GM19397 (cell line): ENCODE results near the gene CD300H.

Experiments
- ATAC-seq: cut with Tn5 transposase; IDR thresholded peaks from one replicate; pipeline ENCODE4 v1.9.1; 2021; ENCODE audit warnings: mild to moderate bottlenecking, moderate library complexity; ENCODE audit not compliant: unreplicated experiment

CD300H gene

DNA sequence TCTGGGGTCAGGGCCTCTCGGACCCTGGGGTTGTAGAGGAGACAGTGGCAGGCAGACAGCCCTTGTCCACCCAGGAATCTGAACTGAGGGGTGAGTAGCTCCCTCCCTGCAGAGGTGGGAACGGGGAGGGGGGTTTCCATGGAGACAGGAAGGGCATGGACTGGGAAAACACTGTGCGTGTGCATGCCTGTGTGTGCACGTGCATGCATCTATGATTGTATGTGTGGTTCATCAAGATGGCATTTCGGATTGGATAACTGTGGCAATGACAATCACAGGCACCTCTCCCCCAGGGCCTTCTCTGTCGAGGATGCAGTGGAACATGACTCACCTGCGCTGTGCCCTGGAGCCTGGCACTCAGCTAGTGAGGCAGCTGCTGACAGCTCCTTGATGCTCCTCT is 15.3 kb downstream of the CD300H start:
- ATAC-seq = no peak

DNA sequence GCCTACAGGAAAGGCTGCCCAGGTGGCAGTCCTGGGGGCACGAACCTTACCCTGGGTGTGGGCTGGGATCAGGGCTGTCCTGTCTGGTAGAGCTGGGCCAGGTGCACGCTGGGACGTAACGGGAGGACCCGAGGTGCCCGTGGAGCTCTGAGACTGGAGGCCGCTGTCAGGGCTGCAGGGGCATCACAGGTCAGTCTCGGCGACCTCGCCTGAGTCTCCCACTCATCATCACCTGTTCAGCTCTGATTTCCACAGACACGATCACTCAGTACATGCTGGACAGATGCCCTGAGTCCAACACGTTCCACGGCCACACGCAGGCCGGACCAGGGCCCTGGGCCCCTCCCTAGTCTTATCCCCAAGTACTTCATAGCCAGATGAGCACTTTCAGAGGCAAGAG is 16.7 kb downstream of the CD300H start:
- ATAC-seq = no peak

DNA sequence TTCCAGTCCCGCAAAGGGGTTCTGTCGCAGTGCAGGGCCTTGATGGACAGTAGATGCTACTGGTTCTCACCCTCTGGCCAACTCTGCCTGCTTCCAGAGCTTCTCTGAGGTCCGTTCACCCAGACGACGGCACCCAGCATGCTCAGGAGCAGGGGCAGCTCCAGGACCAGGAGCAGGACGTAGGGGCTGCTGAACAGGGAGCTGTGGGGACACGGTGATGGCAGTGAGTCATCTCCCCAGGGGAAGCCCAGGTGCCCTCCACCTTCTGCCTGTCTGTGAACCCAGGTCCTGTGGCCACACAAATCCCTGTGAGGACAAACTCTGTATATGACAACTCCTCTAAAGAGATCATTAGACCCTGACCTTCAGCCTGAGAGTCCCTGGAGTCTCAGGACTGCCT is 18.0 kb downstream of the CD300H start:
- no peak for ATAC-seq

DNA sequence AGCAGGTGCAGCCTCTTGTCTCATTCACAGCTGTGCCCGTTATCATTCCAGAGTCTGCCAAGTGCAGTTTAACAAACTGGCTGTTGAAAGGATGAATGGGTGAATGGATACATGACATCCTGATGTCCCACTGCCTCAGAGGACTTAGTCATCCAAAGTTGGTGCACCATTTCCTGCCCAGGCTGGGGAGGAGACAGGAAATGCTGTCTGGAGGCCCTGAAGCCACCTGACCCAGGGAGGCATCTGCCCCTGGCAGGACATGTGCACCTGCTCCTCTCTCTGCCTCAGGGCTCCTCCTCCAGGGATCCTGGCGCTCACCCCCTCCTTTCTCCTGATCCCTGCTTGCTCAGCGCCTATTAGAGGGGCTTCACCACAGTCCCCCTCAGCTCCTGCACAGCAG is 19.6 kb downstream of the CD300H start:
- no peak for ATAC-seq

DNA sequence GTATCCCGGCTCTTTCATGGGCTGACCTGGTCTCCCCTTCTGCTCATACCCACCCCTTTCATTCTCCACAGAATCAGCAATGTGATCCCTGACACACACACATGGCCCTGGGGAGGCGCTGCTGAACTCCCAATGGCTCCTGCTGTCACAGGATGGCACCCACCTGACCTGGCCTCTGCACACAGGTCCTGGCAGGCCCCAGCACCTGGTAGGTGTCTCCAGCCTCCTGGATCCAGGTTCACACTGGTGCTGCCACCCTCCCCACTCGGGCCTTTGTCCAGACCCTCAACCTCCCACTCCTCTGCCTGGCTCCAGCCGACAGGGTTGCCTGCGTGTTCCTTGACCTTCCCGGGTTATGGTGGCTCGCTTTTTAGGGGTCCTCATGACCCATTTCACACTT is 20.0 kb downstream of the CD300H start:
- ATAC-seq = no peak

DNA sequence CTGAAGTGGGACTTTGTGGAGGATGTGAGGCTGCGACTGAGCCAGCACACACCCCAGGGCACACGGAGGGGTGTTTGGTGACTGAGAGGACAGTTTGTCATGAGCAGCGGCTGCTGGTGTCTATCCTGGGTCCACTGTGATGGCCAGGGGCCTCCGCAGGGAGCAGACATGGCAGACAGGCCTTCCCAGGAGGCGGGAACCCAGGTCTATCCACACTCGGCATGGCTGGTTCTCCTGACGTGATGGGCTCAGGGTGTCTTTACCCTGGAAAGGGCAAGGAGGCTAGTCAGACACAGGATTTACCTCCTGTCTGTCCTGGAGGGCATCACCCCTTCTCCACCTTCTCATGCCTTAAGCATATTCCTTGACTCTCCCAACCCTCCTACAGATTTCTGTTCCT is 20.7 kb downstream of the CD300H start:
- no peak for ATAC-seq

DNA sequence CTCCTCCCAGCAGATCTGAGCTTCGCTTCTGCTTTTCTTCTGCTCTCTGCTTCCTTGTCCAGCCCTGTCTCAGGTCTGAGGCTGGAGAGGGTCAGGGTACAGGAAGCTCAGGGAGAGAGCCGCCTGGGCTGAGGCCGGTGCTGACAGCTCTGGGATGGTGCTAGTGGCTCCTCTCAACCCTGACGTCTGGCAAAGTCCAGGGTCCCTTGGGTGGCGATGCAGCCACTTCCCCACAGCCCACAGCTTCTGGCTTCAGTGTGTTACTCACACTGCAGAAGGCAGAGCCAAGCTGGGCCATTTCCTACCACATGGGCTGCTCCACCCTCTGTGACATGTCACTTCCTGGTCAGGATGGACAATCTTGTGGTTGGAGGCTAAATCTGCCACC is 21.5 kb downstream of the CD300H start, which contains the start of gene CD300C:
CD300C (minus strand) TSS at position 273 of the 388 bp plus-strand sequence. CDS start 333 bp downstream, outside the sequence.
- ATAC-seq = no peak

DNA sequence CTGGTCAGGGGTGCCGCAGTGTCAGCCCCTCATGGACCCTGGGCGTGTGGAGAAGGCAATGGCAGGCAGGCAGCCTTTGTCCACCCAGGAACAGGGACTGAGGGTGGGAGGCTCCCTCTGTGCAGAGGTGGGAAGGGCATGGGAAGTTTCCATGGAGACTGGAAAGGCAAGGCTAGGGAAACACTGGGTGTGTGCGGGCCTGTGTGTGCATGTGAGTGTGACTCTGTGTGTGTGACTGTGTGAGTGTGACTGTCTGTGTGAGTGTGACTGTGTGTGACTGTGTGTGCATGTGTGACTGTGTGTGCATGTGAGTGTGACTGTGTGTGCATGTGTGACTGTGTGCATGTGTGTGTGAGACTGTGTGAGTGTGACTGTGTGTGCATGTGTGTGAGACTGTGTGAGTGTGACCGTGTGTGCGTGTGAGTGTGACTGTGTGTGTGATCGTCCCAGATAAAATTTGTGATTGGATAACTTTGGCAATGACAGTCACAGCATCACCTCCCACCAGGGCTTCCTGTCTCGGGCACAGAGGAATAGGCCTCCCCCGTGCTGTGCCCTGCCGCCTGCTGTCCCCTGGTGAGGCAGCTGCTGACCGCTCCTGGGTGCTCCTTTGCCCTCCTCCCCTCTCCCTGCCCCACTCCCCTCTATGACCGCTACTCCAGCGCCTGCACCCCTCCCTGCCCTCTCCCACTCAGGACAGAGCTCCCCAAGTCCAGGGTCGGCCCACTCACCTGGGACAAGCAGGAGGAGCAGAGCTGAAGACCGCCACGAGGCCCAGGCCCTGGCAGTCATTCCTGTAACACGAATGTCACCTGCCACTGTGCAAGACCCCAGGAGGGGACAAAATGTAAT is 22.1 kb downstream of the CD300H start:
- ATAC-seq = no peak

DNA sequence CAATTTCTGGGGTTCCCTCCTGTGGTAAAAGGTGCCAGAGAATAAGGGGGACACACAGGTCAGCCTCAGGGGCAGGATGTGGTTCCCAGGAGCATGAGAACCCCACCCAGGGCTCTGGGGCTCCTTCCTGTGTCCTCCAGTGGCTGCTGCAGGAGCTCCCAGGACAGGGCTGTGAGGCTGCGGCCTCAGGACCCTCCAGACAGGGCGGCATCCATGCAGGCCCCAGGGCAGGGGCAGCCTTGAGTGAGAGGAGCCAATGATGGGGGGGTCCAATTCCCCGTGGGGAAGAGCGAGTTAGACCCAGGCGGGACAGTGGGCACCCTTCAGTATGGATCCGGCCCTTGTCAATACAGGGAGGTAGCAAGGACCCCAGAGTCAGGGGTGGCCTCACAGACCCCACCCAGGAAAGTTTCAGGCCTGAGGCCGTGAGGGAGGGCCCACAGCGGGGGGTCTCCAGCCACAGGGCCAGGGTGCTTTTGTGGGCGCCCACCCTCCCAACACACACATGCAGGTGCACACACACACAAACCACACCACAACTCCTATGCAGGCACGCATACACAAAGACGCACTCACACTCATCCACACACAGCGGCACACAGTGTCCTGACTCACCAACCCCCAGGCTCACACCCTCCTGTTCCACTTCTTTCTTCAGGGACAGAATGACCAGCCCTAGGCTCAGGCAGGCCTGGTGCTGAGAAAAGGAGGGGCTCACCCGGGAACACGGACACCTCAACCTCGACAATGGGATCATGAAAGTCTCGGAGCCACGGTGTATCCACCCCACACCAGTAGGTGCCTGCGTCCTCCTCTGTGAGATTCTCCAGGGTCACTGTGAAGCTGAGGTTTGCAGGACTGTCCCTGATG is 23.2 kb downstream of the CD300H start:
- no peak for ATAC-seq

DNA sequence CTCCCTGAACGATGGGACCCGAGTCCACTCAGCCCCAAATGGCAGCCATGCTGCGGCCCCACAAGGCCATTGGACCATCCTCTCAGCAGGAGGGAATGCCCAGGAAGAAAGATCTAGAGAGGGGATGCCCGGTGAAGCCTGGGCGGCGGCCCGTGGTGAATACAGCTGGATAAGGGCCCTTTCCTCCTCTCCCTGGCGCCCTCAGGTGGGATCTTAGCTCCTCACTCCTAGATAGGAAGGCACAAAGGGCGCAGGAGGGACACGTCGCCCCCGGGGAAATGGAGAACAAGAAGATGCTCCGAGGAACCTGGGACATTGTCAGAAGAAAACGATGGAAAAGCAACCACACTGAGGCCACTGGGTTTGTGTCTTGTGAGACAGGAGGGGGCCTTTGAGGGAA is 23.9 kb downstream of the CD300H start:
- no peak for ATAC-seq

DNA sequence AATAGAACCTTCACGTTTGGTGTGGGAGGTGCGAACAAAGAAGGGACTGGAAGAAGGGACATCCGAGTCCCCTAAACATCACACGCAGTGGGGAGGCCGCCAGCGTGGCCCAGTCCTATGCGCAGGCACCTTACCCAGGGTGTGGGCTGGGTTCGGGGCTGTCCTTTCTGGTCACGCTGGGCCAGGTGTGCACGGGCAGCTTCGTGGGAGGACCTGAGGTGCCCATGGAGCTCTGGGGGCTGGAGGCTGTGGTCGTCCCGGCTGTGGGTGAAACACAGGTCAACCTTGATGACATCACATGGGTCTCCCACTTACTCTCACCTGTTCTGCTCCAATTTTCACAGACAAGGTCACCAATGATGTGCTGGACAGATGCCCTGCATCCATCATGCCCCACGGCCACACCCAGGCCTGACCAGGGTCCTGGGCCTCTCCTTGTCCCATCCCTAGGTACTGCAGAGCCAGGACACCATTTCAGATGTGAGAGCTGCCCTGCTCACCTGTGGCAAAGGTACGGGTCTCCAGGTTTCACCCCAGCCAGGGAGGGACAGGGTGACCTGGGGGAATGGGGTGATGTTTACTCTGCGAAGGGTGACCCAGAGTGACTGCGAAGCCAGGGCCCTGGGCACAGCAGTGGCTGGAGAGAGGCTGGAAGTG is 24.5 kb downstream of the CD300H start:
- no peak for ATAC-seq

DNA sequence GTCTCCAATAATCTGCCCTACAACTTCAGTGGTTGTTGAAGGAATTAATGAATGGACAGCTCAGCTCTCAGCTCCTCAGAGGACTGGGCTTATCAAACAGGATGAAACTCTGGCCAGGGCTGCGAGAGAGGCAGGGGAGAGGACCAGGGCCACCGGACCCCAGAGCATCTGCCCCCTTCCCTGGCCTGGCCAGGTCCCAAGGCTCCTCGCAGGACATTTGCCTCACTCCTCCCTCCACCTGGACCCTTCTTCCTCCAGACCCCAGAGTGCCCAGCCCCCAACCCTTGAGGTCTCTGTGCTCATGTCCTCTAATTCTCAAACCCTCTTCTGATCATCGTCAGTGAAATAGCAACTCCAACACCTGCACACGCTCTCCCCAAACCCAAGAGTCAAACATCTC is 25.1 kb downstream of the CD300H start:
- ATAC-seq = no peak

DNA sequence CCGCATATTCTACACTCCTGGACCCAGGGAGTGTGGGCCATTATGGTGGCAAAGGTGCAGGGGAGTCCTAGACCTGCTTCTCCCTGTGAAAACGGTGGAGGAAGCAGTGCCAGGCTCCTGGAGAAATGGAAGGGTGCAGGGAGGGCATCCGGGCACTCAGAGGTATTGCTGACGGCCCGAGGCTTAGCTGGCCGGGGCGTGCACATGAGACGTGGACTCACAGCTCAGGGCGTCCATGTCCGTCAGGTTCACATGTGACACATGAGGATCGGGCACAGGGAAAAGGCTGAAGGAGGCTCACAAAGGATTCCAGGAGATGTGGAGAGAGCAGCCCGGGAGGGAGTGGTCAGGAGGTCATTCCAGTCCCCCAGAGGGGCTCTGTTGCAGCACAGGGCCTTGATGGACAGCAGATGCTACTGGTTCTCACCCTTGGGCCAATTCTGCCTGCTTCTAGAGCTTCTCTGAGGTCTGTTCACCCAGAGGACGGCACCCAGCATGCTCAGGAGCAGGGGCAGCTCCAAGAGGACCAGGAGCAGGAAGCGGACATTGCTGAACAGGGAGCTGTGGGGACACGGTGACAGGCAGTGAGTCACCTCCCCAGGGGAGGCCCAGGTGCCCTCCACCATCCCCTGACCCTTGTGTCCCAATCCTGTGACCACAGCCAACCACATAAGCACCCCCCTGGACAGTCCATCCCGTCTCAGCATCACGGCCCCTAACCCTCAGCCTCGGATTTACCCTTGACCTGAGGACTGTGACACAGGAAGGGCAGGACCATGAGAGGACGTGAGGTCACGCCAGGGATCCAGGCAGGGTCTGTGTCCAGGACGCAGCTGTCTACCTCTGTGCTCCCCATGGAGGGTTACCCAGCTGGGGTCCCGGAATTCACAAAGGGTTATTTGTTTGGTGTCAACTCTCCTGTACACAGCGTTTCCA is 25.9 kb downstream of the CD300H start:
- no peak for ATAC-seq

DNA sequence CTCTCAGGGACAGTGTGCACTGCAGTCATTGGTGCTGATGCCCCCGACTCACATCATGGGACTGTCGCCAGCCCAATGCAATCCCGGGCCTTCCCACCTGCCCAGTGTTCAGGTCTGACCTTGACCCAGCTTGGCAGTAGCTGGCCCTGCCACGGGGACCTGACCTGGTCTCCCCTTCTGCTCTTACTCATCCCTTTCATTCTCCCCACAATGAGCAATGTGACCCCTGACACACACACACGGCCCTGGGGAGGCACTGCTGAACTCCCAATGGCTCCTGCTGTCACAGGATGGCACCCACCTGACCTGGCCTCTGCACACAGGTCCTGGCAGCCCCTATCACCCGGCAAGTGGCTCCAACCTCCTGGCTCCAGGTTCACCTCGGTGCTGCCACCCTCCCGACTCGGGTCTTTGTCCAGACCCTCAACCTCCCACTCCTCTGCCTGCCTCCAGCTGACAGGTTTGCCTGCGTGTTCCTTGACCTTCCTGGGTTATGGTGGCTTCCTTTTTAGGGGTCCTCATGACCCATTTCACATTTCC is 28.0 kb downstream of the CD300H start:
- no peak for ATAC-seq

DNA sequence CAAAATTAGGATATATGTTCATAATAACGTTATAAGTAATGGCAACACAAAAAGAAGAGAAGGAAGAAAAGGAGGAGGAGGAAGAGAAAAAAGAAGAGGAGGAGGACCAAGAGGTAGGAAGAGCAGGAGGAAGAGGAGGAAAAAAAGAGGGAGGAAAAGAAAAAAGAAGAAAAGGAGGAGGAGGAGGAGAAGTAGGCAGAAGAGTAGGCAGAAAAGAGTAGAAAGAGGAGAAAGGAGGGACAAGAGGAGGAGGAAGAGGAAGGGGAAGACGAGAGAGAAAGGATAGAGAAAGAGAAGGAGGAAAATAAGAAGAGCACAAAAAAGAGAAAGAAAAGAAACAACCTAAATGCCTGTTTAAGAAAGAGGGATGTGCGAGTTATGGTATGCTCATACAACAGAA is 30.4 kb downstream of the CD300H start:
- no peak for ATAC-seq

DNA sequence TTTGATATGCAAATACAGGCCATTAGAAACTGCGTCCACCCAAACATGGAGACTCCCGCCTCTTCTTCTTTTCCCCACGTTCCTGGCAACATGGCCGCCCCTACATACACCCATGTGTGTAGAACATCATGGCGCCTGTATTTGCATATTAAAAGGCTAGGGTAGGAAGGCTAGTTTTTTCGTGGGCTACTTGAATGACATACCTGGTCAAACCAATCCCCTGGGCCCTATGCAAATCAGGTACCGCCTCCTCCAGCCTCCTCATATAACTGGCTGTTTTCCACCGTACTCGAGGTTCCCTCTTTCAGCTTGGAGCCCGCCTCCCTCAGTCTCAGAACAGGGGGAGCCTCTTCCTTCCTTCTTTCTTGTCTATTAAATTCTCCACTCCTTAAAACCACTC is 35.2 kb downstream of the CD300H start:
- ATAC-seq = no peak

DNA sequence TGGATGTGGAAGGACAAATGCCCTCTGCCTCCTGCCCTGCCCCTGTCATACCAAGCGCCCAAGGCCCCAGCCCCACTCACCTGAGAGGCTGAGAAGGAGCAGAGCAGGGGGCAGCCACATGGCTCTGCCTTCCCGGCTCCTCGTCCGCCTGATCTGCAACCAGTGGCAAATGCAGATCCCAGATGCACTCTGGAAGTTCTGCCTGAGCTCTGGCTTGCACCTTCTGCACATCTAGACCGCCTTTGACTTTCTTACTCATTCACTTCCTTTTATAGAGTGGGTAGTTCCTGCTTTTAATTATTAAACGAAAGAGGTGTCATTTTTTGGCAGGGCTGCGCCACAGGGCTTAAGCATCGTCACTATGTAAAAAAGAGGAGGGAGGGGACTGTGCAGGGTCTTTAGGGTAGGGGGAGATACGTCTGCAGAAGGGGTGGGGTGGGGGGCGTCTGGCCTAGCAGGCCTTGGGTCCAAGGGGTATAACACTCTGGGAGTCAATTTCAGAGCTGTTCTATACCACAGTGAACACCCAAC is 36.0 kb downstream of the CD300H start, which contains the start of gene CD300LB:
CD300LB (minus strand) TSS at position 245 of the 531 bp plus-strand sequence; CDS start at position 120, 125 bp downstream.
- ATAC-seq = no peak

DNA sequence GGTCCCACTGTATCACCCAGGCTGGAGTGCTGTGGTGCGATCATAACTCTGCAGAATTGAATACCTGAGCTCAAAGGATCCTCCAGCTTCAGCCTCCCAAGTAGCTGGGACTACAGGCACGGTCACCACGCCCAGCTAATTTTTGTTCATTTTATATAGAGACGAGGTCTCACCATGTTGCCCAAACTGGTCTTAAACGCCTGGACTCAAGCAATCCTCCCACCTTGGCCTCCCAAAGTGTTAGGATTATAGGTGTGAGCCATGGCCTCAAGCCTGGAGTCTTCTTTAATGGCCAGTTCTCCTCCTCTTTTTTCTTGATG is 36.5 kb downstream of the CD300H start:
- no peak for ATAC-seq

DNA sequence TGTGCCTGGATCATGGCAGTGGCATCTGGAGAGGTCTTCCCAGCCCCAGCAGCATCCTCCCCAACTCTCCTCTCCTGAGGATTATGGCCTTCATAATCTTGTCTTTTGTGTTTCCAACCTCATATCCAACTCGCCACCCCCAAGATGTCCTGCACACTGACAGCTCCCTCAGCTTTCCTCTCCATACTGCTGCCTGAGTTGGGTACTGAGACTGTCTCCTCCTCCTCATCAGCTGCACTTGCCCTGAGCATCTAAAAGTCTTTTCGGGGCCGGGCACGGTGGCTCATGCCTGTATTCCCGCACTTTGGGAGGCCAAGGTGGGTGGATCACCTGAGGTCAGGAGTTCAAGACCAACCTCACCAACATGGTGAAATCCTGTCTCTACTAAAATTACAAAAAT is 38.1 kb downstream of the CD300H start:
- ATAC-seq = no peak
